Esophagus muscularis mucosa (tissue), 3 donors: ENCODE measurements around the gene GPR137B.

Source experiments
- POLR2A ChIP-seq: fragments of 450-650 bp; IDR thresholded peaks from one replicate; pipeline ENCODE4 v1.6.1; 2017; ENCODE audit warnings: antibody characterized with exemption, moderate library complexity, mild to moderate bottlenecking, low read depth
- POLR2AphosphoS5 ChIP-seq, 2 donors: sonication (generic); formaldehyde crosslinking; IDR thresholded peaks; one replicate each; pipeline ENCODE4 v1.6.1; 2017; ENCODE audit warnings: antibody characterized with exemption in 2 of 2
- TF ChIP-seq, protein P1 (sequence below), 3 experiments: fragments of 200-600 bp in 2 of 3; fragments of 450-650 bp in 1 of 3; sonication (generic) in 2 of 3; IDR thresholded peaks; one replicate each; pipeline ENCODE4 v1.5.1; 2017 to 2019; ENCODE audit warnings: antibody characterized with exemption in 3 of 3, mild to moderate bottlenecking in 2 of 3, moderate library complexity in 1 of 3

DNA sequence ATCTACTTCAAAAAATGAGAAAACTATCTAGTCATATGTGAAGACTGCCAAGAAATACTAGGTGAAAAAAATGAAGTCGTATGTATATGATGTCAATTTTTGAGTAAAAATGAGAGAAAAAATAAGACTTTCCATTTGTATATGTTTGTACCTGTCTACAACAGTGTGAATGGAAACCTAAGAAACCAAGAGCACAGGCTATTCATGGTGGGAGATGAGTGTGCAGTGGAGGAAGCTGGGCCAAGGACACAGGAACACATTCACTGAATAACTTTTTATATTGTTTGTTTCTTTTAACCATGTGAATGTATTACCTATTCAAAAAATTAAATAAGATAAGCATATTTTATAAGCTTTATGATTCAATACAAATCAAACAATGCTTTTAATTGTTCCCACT is 72.4 kb downstream of the GPR137B start:
- TF ChIP-seq, protein P1, sequence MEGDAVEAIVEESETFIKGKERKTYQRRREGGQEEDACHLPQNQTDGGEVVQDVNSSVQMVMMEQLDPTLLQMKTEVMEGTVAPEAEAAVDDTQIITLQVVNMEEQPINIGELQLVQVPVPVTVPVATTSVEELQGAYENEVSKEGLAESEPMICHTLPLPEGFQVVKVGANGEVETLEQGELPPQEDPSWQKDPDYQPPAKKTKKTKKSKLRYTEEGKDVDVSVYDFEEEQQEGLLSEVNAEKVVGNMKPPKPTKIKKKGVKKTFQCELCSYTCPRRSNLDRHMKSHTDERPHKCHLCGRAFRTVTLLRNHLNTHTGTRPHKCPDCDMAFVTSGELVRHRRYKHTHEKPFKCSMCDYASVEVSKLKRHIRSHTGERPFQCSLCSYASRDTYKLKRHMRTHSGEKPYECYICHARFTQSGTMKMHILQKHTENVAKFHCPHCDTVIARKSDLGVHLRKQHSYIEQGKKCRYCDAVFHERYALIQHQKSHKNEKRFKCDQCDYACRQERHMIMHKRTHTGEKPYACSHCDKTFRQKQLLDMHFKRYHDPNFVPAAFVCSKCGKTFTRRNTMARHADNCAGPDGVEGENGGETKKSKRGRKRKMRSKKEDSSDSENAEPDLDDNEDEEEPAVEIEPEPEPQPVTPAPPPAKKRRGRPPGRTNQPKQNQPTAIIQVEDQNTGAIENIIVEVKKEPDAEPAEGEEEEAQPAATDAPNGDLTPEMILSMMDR (IDR thresholded peaks at IDR 0.05) = no peak
- no peak for TF ChIP-seq POLR2AphosphoS5 (IDR thresholded peaks at IDR 0.05)
- TF ChIP-seq POLR2A = no peak
